Heart right ventricle (tissue), 16 donors: ENCODE results near the gene ALMS1. TPM values are rescaled to one million over a fixed set of nuclear protein-coding genes. Genes with fewer than 3 reads are reported as not detected.
"Not testable (repeated sequence)": the region's sequence is repeated elsewhere in the genome, so short reads cannot be mapped to it uniquely, and the experiment has no call there.

Experiments
- ATAC-seq, 8 donors: fragments of 200-7000 bp; cut with Tn5 transposase; one replicate each; pipeline ENCODE4 v1.9.1; 2020; ENCODE audit warnings: mild to moderate bottlenecking in 8 of 8, moderate library complexity in 8 of 8, moderate number of reproducible peaks in 1 of 8
- DNase-seq, 2 donors: peaks; one replicate each; pipeline ENCODE4 v3.0.0-alpha.2; 2020
- H3K27ac ChIP-seq, 10 donors: fragments of 200-600 bp; sonication (generic) in 2 of 10; one replicate each; pipeline versions ENCODE4 v1.5.0 to v1.8.0; 2020 to 2022; ENCODE audit warnings: mild to moderate bottlenecking in 3 of 10
- H3K27me3 ChIP-seq, 7 donors: fragments of 200-600 bp; one replicate each; pipeline ENCODE4 v1.8.0; 2021 to 2022; ENCODE audit warnings: mild to moderate bottlenecking in 2 of 7
- H3K36me3 ChIP-seq, 9 donors: fragments of 200-600 bp; sonication (generic) in 1 of 9; one replicate each; pipeline versions ENCODE4 v1.5.0 to v1.8.0; 2020 to 2022; ENCODE audit warnings: mild to moderate bottlenecking in 2 of 9
- H3K4me1 ChIP-seq, 9 donors: fragments of 200-600 bp; sonication (generic) in 1 of 9; one replicate each; pipeline versions ENCODE4 v1.5.0 to v1.8.0; 2020 to 2022; ENCODE audit warnings: mild to moderate bottlenecking in 4 of 9
- H3K4me3 ChIP-seq, 10 donors: fragments of 200-600 bp; sonication (generic) in 2 of 10; one replicate each; pipeline versions ENCODE4 v1.5.0 to v1.8.0; 2020 to 2022; ENCODE audit warnings: mild to moderate bottlenecking in 7 of 10, moderate library complexity in 2 of 10
- H3K9me3 ChIP-seq, 11 donors: fragments of 200-600 bp in 10 of 11; sonication (generic) in 2 of 11; one replicate each; pipeline versions ENCODE4 v1.5.0 to v1.8.0; 2013 to 2022; ENCODE audit warnings: mild to moderate bottlenecking in 2 of 11, control low read depth in 1 of 11, moderate library complexity in 1 of 11
- CTCF ChIP-seq, 9 donors: fragments of 200-600 bp; sonication (generic) in 2 of 9; IDR thresholded peaks; one replicate each; pipeline versions ENCODE4 v1.5.0 to v1.8.0; 2021 to 2022; ENCODE audit warnings: antibody characterized with exemption in 9 of 9, mild to moderate bottlenecking in 5 of 9, moderate library complexity in 1 of 9
- WGBS, 2 donors: extraction: QIAGEN DNeasy Blood & Tissue Kit; methylation state at CpG; one replicate each; pipeline ENCODE4 v1.1.7; 2013; ENCODE audit warnings: inconsistent platforms in 1 of 2; 5-methylcytosine and 5-hydroxymethylcytosine counted together
- intact Hi-C, 10 donors: fragments of 100-400 bp; cut with DNase I; formaldehyde crosslinking; loops; one replicate each; pipeline versions ENCODE4 v1.11.1 to v1.14.2; 2022
- polyA plus RNA-seq, 2 donors: library from polyadenylated mRNA; stranded (reverse); fragments of 200-250 nt; gene quantifications; one replicate each; pipeline ENCODE4 v1.2.3, GENCODE V29; 2013
- total RNA-seq, 10 donors: library from RNA; stranded (reverse); fragmentation: NEBNext Ultra II Directional in 3 of 10; extraction: Animal tissue kit (Norgen Biotek cat#: 25700) in 3 of 10; gene quantifications; one replicate each; pipeline versions ENCODE4 v1.2.1 to v1.2.4, GENCODE V29; 2021 to 2023
- donor health status: Arrhythmogenic right ventricular cardiomyopathy.
- donor health status: ischemic (EF 13 %, LVEDD 7.1; RV severe dilation, severe dysfunction).
- donor health status: healthy with polysubstance abuse.
- donor health status: DM: no; HTN: yes; CAD: no.
- donor health status: DM: no; HTN: no; CAD: no.
- donor health status: ischemic (EF 25% LVEDD 6.9; RV normal size, moderate dysfunction).
- donor health status: ischemic (EF 25% LVEDD 5.7; RV mildly dilated, moderate dysfunction).
- donor health status: healthy.
- donor health status: DM: yes; HTN: yes; CAD: no.
- donor health status: Ischemic cardiomyopathy.
- donor health status: ischemic (EF 35%, LVEDD 5.7; RV mildly dilated, moderate dysfunction).
- donor health status: nonischemic (EF 11% LVEDD 7.7; RV severe dilation, severe dysfunction).
- donor health status: DM: yes; HTN: yes; CAD: no.
- donor health status: PGD.
- donor health status: ischemic (EF 29% LVEDD 5.4; RV normal size, mild dysfunction).
- donor health status: nonischemic (EF 23%, LVEDD 6.1; RV moderate dilation, normal function).

Gene ALMS1
- total and polyA plus RNA-seq, 12 donors, result 3.8 to 16.9 (median 9.7) TPM

DNA sequence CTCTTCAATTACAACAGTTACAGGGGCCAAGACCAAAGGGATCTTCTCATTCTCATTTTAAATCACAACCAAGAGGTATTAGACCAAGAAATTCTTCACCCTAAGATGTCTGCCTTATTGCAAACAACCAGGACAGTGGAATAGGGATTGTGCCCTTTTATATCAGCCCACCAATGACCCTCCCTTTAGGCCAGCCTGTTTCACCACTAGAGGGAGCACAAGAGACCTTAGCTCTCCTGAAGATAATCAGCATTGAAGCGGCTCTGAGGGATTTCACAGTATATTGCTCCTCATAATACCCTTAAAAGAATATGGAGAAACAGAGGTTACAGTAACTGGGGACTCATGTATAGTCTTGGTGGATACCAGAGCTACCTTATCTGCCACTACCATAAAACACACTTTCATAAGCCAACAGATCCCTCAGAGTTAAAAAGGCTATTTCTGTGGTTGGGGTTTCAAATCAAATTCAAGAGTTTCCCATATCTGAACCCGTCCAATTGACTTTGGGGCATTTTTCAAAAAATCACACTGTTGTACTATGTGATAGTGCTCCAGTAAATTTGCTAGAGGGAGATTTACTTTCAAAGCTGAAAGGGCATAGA, 245.1 kb downstream of the ALMS1 start:
- TF ChIP-seq CTCF (IDR thresholded peaks at IDR 0.05), result peak; percentile 19 to 68 (median 61)
- peak in 7 of 8 donors; percentile 51 to 74 (median 63) for ATAC-seq
- 48 to 55% methylated on average over 2 of the region's 2 CpGs for WGBS, 2 donors
- peaks cover 0 to 11% (median 0%) of the 10 kb centered on the region in 11 donors for H3K9me3 ChIP-seq
- H3K27ac ChIP-seq, DNase-seq, H3K4me1 ChIP-seq, intact Hi-C loops, H3K4me3 ChIP-seq, H3K36me3 ChIP-seq, H3K27me3 ChIP-seq: not testable (repeated sequence)

GRCh38 chr2:73636977-73637376, 251.3 kb downstream of the ALMS1 start:
- H3K36me3 ChIP-seq, H3K9me3 ChIP-seq, H3K4me3 ChIP-seq, H3K27me3 ChIP-seq, ATAC-seq, intact Hi-C loops, H3K27ac ChIP-seq, DNase-seq, H3K4me1 ChIP-seq: not testable (repeated sequence)

DNA sequence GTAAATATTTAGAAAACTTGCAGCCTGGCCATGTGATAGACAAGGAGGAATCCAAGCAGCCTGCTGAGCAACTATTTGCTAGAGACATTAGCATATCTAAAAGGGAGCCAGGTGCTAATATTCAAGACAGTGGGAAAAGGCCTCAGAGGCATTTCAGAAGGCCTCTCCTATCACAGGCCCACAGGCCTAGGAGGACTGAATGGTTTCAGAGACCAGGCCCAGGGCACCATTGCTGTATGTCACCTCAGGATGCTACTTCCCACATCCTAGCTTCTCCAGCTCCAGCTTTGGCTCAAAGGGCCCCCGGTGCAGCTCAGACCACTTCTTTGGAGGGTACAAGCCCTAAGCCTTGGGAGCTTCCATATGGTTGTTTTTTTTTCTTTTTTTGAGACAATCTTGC, 252.8 kb downstream of the ALMS1 start:
- no peak for TF ChIP-seq CTCF (IDR thresholded peaks at IDR 0.05)
- 95 to 97% methylated on average over 1 of the region's 1 CpG for WGBS, 2 donors
- DNase-seq, result no peak

DNA sequence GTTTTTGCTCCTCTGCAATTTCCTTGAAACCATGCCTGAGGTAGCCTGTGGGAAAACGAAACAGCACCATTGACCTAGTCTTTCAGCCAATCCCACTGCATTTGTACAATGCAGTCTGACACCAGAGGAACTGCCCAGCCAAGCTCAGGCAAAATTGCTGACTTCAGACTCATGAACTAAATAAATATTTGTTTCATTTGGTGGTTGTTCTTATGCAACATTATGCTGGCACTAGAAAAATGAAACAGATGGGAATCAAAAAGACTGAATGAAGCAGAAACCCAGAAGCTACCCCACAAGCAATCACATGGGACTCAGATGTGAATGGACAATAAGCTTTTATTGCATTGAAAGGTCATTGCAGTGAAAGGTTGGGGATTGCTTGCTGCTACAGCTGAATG, 254.9 kb downstream of the ALMS1 start:
- Histone ChIP-seq H3K4me3 (no peak overlapping the region), H3K4me1 (peaks cover 0 to 5% (median 0%) of the 10 kb centered on the region in 9 donors), H3K36me3 (no peaks in the 10 kb centered on the region), H3K27ac (no peak overlapping the region), H3K9me3 (peaks cover 0 to 6% (median 0%) of the 10 kb centered on the region in 11 donors), H3K27me3 (no peaks in the 10 kb centered on the region)
- 41 to 57% methylated on average over 1 of the region's 1 CpG for WGBS, 2 donors
- DNase-seq, result no peak
- peak in 1 of 8 donors; percentile 11 for ATAC-seq
- no peak for TF ChIP-seq CTCF (IDR thresholded peaks at IDR 0.05)
- intact Hi-C loops, result no loop called here

More for the DNA sequence above, 252.8 kb downstream of the ALMS1 start:
- Histone ChIP-seq H3K4me3 (no peak overlapping the region), H3K36me3 (no peaks in the 10 kb centered on the region), H3K27me3 (no peaks in the 10 kb centered on the region), H3K9me3 (peaks cover 0 to 6% (median 0%) of the 10 kb centered on the region in 11 donors), H3K4me1 (peaks cover 0 to 5% (median 0%) of the 10 kb centered on the region in 9 donors), H3K27ac (no peak overlapping the region)
- no peak for ATAC-seq
- intact Hi-C loops, result no loop called here
